K562 (cell line): ENCODE measurements around the gene SEPHS1. TPM values are rescaled to one million over a fixed set of nuclear protein-coding genes. Genes with fewer than 3 reads are reported as not detected.
A peak's percentile ranks its signal among the peaks of the same experiment; 100 is the strongest.

Experiments
- BRF2 ChIP-seq: IDR thresholded peaks from 3 replicates; pipeline ENCODE4 v1.6.1; 2011; ENCODE audit warnings: borderline replicate concordance, mild to moderate bottlenecking; ENCODE audit not compliant: insufficient read length, insufficient read depth
- E4F1 ChIP-seq: fragments of 250-450 bp; sonication (Bioruptor Pico); IDR thresholded peaks from 2 replicates; pipeline ENCODE4 v1.5.0; 2021; ENCODE audit warnings: mild to moderate bottlenecking, borderline replicate concordance
- HNRNPUL1 ChIP-seq: fragments of 200-400 bp; formaldehyde crosslinking; IDR thresholded peaks from 2 replicates; pipeline ENCODE4 v1.6.1; 2017; ENCODE audit warnings: low read length
- KDM1A ChIP-seq, 2 experiments: fragments of 450-650 bp; IDR thresholded peaks; 2 replicates each; pipeline ENCODE4 v1.6.1; 2016; ENCODE audit warnings: mild to moderate bottlenecking in 2 of 2
- PURB ChIP-seq: sonication (generic); formaldehyde crosslinking; IDR thresholded peaks from 2 replicates; pipeline ENCODE4 v1.9.0; 2021; ENCODE audit warnings: low read depth, mild to moderate bottlenecking, missing genetic modification reagents
- REST ChIP-seq, 2 experiments: fragments of 450-650 bp; formaldehyde crosslinking in 1 of 2; IDR thresholded peaks; 2 replicates each; pipeline versions ENCODE4 v1.4.0 to v1.6.1; 2014 to 2020; ENCODE audit warnings: mild to moderate bottlenecking in 2 of 2, borderline replicate concordance in 1 of 2, low read depth in 1 of 2
- SNRNP70 ChIP-seq: fragments of 200-400 bp; formaldehyde crosslinking; optimal IDR thresholded peaks from 2 replicates; pipeline ENCODE3; 2017; ENCODE audit warnings: low read depth, low read length
- TBL1XR1 ChIP-seq, 2 experiments: IDR thresholded peaks; 2 replicates each; pipeline ENCODE4 v1.6.1; 2012; ENCODE audit warnings: improper control_type of control experiment in 2 of 2, low read length in 2 of 2, mild to moderate bottlenecking in 1 of 2
- ZNF224 ChIP-seq: sonication (generic); formaldehyde crosslinking; IDR thresholded peaks from 2 replicates; pipeline ENCODE4 v1.8.0; 2022; ENCODE audit warnings: mild to moderate bottlenecking, missing genetic modification reagents
- polyA plus RNA-seq, 8 experiments: library from polyadenylated mRNA; depleted of rRNA in 4 of 8; stranded (reverse) in 5 of 8; unstranded in 3 of 8; fragments of >200 nt; fragmentation: Nextera tagmentation in 2 of 8; fragmentation: Illumina TruSeq in 1 of 8; extraction: Ambion mirVana in 2 of 8; extraction: Trizol in 1 of 8; gene quantifications; 2 replicates each; pipeline versions ENCODE4 v1.2.1 to v1.2.3, GENCODE V29; 2011 to 2014; ENCODE audit warnings: inconsistent platforms in 1 of 8, missing spikeins in 1 of 8
- total RNA-seq, 7 experiments: library from RNA; depleted of rRNA in 6 of 7; stranded (reverse); fragments of >200 nt in 6 of 7; fragmentation: Illumina TruSeq in 2 of 7; extraction: Trizol in 2 of 7; gene quantifications; 2 replicates each; pipeline versions ENCODE4 v1.2.1 to v1.2.3, GENCODE V29; 2011 to 2021; ENCODE audit warnings: low replicate concordance in 1 of 7

SEPHS1 gene
- total and polyA plus RNA-seq, 9 of the 15 experiments (the other 6 are each of a cell fraction or from before 2014, with no cell fraction given) = 14.7 to 82.8 (median 41.8) TPM

GRCh38 chr10:13373644-13374043, 25.6 kb upstream of the SEPHS1 start (continued):
- TF ChIP-seq E4F1 (CRISPR knock-in tag) (no peak), REST (IDR thresholded peaks at IDR 0.05; ENCODE audit: borderline replicate concordance) (no peak), REST (CRISPR knock-in tag; IDR thresholded peaks at IDR 0.05; ENCODE audit: low read depth) (no peak), PURB (CRISPR knock-in tag) (no peak), BRF2 (no peak), TBL1XR1 (IDR thresholded peaks at IDR 0.05; ENCODE audit: low read length in 2 of 2) (no peak), HNRNPUL1 (no peak), SNRNP70 (no peak), KDM1A (IDR thresholded peaks at IDR 0.05) (peak; percentile 14 to 59; a peak in 1 of 4 replicates), ZNF224 (CRISPR knock-in tag) (no peak)
